Measurements from ENCODE around the gene CA9.

DNA sequence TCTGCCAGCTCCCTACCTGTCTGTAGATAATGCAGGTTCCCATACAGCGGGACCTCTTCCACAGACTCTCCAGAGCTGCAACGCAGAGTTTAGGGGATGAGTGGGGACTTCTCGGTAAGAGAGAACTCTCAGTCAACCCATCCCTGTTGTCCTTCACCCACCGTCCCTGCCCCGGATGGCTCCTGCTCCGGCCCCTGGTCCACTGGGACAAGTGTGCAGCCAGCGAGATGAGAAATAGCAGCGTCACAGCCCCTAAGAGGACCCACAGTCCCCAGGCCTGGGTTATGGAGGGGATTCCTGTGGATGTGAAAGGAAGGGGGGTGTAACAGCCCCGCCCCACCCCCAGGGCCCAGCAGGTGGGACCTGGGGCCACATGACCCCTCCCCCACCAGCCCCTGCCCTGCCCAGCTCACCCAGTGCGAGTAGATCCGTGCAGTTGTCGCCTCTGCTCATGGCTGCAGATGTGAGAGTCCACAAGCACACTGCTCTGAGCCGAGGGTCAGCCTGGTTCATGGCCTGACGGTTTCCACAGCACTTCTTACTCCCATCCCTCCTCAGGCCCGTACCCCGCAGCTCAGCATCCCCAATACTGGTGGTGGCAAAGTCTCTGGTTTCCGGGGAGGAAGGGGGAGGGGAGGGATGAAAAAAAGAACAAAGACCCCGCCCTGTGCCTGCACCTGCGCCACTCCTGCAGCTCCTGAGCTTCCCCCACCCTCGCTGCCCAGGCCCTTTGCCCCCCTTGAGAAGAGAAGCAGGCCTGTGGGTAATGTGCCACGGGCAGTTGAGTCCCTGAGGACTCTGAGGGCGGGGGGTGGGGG is 23.2 kb upstream of the CA9 start, which contains the start of gene SIT1:
- TF ChIP-seq EZH2 (IDR thresholded peaks at IDR 0.05; ENCODE audit: insufficient read depth, poor library complexity, severe bottlenecking) = no peak
- TF ChIP-seq EZH2phosphoT487 (IDR thresholded peaks at IDR 0.05; ENCODE audit: insufficient read depth, low read depth) = no peak
